HEK293 (cell line): ENCODE measurements around the gene OR13J1.

ENCODE experiments used
- CTCF ChIA-PET: fragments of 350-600 bp; formaldehyde crosslinking; extraction: SDS; loops from one replicate; lab custom pipeline; 2021; ENCODE audit warnings: antibody characterized with exemption; lab: Yijun Ruan, JAX
- POLR2A ChIA-PET: fragments of 300-600 bp; formaldehyde crosslinking; extraction: SDS; loops from one replicate; lab custom pipeline; 2020; ENCODE audit warnings: antibody characterized with exemption, inconsistent platforms; lab: Yijun Ruan, JAX
- H3K27ac ChIP-seq: fragments of 200-500 bp; sonication (Bioruptor generic); 2 replicates; pipeline ENCODE4 v1.5.1; 2014; ENCODE audit warnings: low read depth, low read length, control low read depth, inconsistent platforms; ENCODE audit errors: extremely low read depth
- H3K36me3 ChIP-seq, 2 experiments: fragments of 200-500 bp in 1 of 2; sonication (Bioruptor generic) in 1 of 2; 1 replicate in 1 of 2; 2 replicates in 1 of 2; pipeline ENCODE4 v1.5.1; 2014 to 2017; ENCODE audit warnings: inconsistent platforms in 2 of 2, low read length in 2 of 2; ENCODE audit not compliant: control insufficient read depth in 2 of 2, insufficient read depth in 1 of 2
- H3K4me1 ChIP-seq: fragments of 200-500 bp; sonication (Bioruptor generic); 2 replicates; pipeline ENCODE4 v1.5.1; 2014; ENCODE audit warnings: mild to moderate bottlenecking, low read length, inconsistent platforms; ENCODE audit not compliant: control insufficient read depth, insufficient read depth
- H3K4me3 ChIP-seq: 2 replicates; pipeline ENCODE4 v1.5.1; 2011; ENCODE audit warnings: low read depth, mild to moderate bottlenecking, control low read depth, low read length, moderate library complexity
- H3K9me3 ChIP-seq: fragments of 200-500 bp; sonication (Bioruptor generic); 2 replicates; pipeline ENCODE4 v1.5.1; 2014; ENCODE audit warnings: low read depth, low read length, inconsistent platforms; ENCODE audit not compliant: control insufficient read depth, insufficient read depth
- HOXC10 ChIP-seq: sonication (generic); formaldehyde crosslinking; IDR thresholded peaks from 2 replicates; pipeline ENCODE4 v1.8.1; 2023; ENCODE audit warnings: mild to moderate bottlenecking, missing genetic modification reagents
- HOXD13 ChIP-seq: sonication (generic); formaldehyde crosslinking; IDR thresholded peaks from 2 replicates; pipeline ENCODE4 v1.8.0; 2022; ENCODE audit warnings: missing genetic modification reagents, borderline replicate concordance
- INSM2 ChIP-seq: fragments of 450-650 bp; formaldehyde crosslinking; IDR thresholded peaks from 2 replicates; pipeline ENCODE4 v1.5.1; 2016; ENCODE audit warnings: missing biosample characterization, missing genetic modification characterization
- KLF1 ChIP-seq: fragments of 450-650 bp; formaldehyde crosslinking; IDR thresholded peaks from 2 replicates; pipeline ENCODE4 v1.5.1; 2016; ENCODE audit warnings: missing biosample characterization, missing genetic modification characterization
- MEIS1 ChIP-seq: sonication (generic); formaldehyde crosslinking; IDR thresholded peaks from 2 replicates; pipeline ENCODE4 v1.8.1; 2022; ENCODE audit warnings: missing genetic modification reagents, mild to moderate bottlenecking, borderline replicate concordance
- ZNF146 ChIP-seq: fragments of 450-650 bp; formaldehyde crosslinking; IDR thresholded peaks from 2 replicates; pipeline ENCODE4 v1.5.1; 2016; ENCODE audit warnings: missing biosample characterization, missing genetic modification characterization
- ZNF26 ChIP-seq: fragments of 450-650 bp; formaldehyde crosslinking; IDR thresholded peaks from 2 replicates; pipeline ENCODE4 v1.5.1; 2016; ENCODE audit warnings: missing biosample characterization, missing genetic modification characterization
- ZNF366 ChIP-seq: fragments of 450-650 bp; formaldehyde crosslinking; conservative IDR thresholded peaks from 2 replicates; pipeline ENCODE4 v1.5.1; 2016; ENCODE audit warnings: missing biosample characterization, missing genetic modification characterization
- ZNF48 ChIP-seq: fragments of 450-650 bp; formaldehyde crosslinking; IDR thresholded peaks from 2 replicates; pipeline ENCODE4 v1.5.1; 2016; ENCODE audit warnings: missing biosample characterization, missing genetic modification characterization
- ZNF624 ChIP-seq: fragments of 450-650 bp; formaldehyde crosslinking; IDR thresholded peaks from 2 replicates; pipeline ENCODE4 v1.5.1; 2017; ENCODE audit warnings: missing biosample characterization, missing genetic modification characterization
- TF ChIP-seq, protein P1 (sequence below): fragments of 450-650 bp; formaldehyde crosslinking; optimal IDR thresholded peaks from 2 replicates; pipeline ENCODE3; 2016; ENCODE audit warnings: missing biosample characterization, mild to moderate bottlenecking, missing genetic modification characterization
- TF ChIP-seq, protein P2 (sequence below): fragments of 450-650 bp; formaldehyde crosslinking; IDR thresholded peaks from 2 replicates; pipeline ENCODE4 v1.5.1; 2016; ENCODE audit warnings: missing biosample characterization, missing genetic modification characterization, low read depth
- TF ChIP-seq, protein P3 (sequence below): fragments of 450-650 bp; formaldehyde crosslinking; IDR thresholded peaks from 2 replicates; pipeline ENCODE4 v1.5.1; 2016; ENCODE audit warnings: missing biosample characterization, missing genetic modification characterization

OR13J1 gene

GRCh38 chr9:35834260-35835215 lies 35.7 kb downstream of the OR13J1 start:
- peaks cover 4% of the 10 kb centered on the region; the same call in 1 of the 2 replicates for H3K4me1 ChIP-seq
- no peak overlapping the region for H3K4me3 ChIP-seq
- TF ChIP-seq INSM2 (tag by site-specific recombination) (no peak), HOXC10 (CRISPR knock-in tag) (no peak), ZNF624 (no peak)
- TF ChIP-seq, protein P1, sequence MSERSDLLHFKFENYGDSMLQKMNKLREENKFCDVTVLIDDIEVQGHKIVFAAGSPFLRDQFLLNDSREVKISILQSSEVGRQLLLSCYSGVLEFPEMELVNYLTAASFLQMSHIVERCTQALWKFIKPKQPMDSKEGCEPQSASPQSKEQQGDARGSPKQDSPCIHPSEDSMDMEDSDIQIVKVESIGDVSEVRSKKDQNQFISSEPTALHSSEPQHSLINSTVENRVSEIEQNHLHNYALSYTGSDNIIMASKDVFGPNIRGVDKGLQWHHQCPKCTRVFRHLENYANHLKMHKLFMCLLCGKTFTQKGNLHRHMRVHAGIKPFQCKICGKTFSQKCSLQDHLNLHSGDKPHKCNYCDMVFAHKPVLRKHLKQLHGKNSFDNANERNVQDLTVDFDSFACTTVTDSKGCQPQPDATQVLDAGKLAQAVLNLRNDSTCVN (tag by site-specific recombination) = no peak
- no peaks in the 10 kb centered on the region for H3K9me3 ChIP-seq
- peaks cover 0 to 13% of the 10 kb centered on the region in 2 experiments; a peak in 1 of 3 replicates for H3K36me3 ChIP-seq
- H3K27ac ChIP-seq = no peak overlapping the region
- ChIA-PET POLR2A (interaction anchor here (0.6 to 0.9 kb wide), 2 partner anchors 20 to 34 kb away, joined by 3 read pairs; no protein-coding TSS in a partner anchor), CTCF (interaction anchor here (0.7 to 3.9 kb wide), 11 partner anchors 8 to 107 kb away, joined by 3 to 28 read pairs (median 6); no protein-coding TSS in a partner anchor)

GRCh38 chr9:35832814-35833213 lies 37.4 kb downstream of the OR13J1 start:
- Histone ChIP-seq H3K9me3 (no peaks in the 10 kb centered on the region), H3K4me3 (no peak overlapping the region), H3K36me3 (peaks cover 0 to 13% of the 10 kb centered on the region in 2 experiments; a peak in 1 of 3 replicates), H3K4me1 (peaks cover 4% of the 10 kb centered on the region; the same call in 1 of the 2 replicates), H3K27ac (no peak overlapping the region)
- ChIA-PET CTCF (interaction anchor here (1.3 to 3.9 kb wide), 3 partner anchors 43 to 70 kb away, joined by 3 to 28 read pairs (median 13); no protein-coding TSS in a partner anchor), POLR2A (no interaction called here)
- TF ChIP-seq ZNF146 (tag by site-specific recombination) (no peak), INSM2 (tag by site-specific recombination) (no peak), ZNF48 (tag by site-specific recombination) (no peak), ZNF26 (tag by site-specific recombination) (no peak)
- TF ChIP-seq, protein P2, sequence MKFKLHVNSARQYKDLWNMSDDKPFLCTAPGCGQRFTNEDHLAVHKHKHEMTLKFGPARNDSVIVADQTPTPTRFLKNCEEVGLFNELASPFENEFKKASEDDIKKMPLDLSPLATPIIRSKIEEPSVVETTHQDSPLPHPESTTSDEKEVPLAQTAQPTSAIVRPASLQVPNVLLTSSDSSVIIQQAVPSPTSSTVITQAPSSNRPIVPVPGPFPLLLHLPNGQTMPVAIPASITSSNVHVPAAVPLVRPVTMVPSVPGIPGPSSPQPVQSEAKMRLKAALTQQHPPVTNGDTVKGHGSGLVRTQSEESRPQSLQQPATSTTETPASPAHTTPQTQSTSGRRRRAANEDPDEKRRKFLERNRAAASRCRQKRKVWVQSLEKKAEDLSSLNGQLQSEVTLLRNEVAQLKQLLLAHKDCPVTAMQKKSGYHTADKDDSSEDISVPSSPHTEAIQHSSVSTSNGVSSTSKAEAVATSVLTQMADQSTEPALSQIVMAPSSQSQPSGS (tag by site-specific recombination) = no peak

- CTCF ChIA-PET = interaction anchor here (0.8 to 1.9 kb wide), 3 partner anchors 17 to 135 kb away, joined by 3 to 10 read pairs (median 8); partner anchors contain the start of gene HINT2
- Histone ChIP-seq H3K4me1 (peaks cover 4% of the 10 kb centered on the region; the same call in 1 of the 2 replicates), H3K9me3 (no peaks in the 10 kb centered on the region)
- TF ChIP-seq, protein P3, sequence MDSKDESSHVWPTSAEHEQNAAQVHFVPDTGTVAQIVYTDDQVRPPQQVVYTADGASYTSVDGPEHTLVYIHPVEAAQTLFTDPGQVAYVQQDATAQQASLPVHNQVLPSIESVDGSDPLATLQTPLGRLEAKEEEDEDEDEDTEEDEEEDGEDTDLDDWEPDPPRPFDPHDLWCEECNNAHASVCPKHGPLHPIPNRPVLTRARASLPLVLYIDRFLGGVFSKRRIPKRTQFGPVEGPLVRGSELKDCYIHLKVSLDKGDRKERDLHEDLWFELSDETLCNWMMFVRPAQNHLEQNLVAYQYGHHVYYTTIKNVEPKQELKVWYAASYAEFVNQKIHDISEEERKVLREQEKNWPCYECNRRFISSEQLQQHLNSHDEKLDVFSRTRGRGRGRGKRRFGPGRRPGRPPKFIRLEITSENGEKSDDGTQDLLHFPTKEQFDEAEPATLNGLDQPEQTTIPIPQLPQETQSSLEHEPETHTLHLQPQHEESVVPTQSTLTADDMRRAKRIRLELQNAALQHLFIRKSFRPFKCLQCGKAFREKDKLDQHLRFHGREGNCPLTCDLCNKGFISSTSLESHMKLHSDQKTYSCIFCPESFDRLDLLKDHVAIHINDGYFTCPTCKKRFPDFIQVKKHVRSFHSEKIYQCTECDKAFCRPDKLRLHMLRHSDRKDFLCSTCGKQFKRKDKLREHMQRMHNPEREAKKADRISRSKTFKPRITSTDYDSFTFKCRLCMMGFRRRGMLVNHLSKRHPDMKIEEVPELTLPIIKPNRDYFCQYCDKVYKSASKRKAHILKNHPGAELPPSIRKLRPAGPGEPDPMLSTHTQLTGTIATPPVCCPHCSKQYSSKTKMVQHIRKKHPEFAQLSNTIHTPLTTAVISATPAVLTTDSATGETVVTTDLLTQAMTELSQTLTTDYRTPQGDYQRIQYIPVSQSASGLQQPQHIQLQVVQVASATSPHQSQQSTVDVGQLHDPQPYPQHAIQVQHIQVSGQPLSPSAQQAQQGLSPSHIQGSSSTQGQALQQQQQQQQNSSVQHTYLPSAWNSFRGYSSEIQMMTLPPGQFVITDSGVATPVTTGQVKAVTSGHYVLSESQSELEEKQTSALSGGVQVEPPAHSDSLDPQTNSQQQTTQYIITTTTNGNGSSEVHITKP (tag by site-specific recombination) = no peak
- no peak for TF ChIP-seq HOXD13 (CRISPR knock-in tag)
- TF ChIP-seq MEIS1 (CRISPR knock-in tag) = no peak
- no peak for TF ChIP-seq ZNF366
- no peak for TF ChIP-seq KLF1 (tag by site-specific recombination)
- TF ChIP-seq, all 188 proteins: peak for 0
- Histone ChIP-seq H3K4me3 (no peak overlapping the region), H3K27ac (no peak overlapping the region), H3K36me3 (peaks cover 0 to 11% of the 10 kb centered on the region in 2 experiments; a peak in 1 of 3 replicates)
- POLR2A ChIA-PET = interaction anchor here (1.0 to 1.1 kb wide), 2 partner anchors 19 to 26 kb away, joined by 3 read pairs; partner anchors contain the start of gene SPAG8
These were observed 39.2 kb downstream of the OR13J1 start for GRCh38 chr9:35831040-35831439.
